ENCODE results near the gene OPCML.

Gene OPCML

DNA sequence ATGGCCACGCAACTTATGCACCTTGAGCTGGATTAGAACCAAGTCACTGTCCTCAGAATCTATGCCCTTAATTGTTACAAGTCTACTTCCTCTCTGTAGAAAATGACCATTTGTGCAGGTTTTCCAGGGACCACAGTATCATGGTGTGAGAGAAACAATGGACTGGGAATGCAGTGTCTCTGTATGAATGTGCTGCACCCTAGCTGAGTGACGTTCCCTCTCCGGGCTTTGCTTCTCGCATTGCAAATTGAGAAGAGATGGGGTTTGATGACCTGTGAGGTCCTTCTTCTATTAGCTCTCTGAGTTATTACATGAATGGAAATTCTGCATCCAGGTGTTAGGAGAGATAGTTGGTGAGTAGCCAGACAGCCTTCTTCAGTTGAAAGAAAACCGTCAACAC, 1109.6 kb downstream of the OPCML start:
- no peaks in the 10 kb centered on the region for H3K36me3 ChIP-seq (replicated peaks in 1 of 2; ENCODE audit: control insufficient read depth in 2 of 2, insufficient read depth in 2 of 2, low read length in 2 of 2)
- H3K4ac ChIP-seq (ENCODE audit: low read length), result no peak overlapping the region
- no peak overlapping the region for H2BK120ac ChIP-seq (ENCODE audit: low read depth, low read length)
- no peaks in the 10 kb centered on the region for H3K79me1 ChIP-seq (ENCODE audit: low read depth, low read length)
- H3K4me1 ChIP-seq (ENCODE audit: control insufficient read depth in 2 of 2, insufficient read depth in 1 of 2, low read depth in 1 of 2, low read length in 2 of 2), result peaks cover 0 to 2% of the 10 kb centered on the region in 2 donors
- no peak overlapping the region for H3K14ac ChIP-seq (ENCODE audit: low read length)
- H2BK5ac ChIP-seq (ENCODE audit: low read length), result no peak overlapping the region
- H3K4me3 ChIP-seq (ENCODE audit: low read length in 2 of 2), result no peak overlapping the region
- H3K27ac ChIP-seq (replicated peaks; ENCODE audit: low read length), result no peak overlapping the region
- DNase-seq (ENCODE audit: low spot score), result no peak
- H2BK12ac ChIP-seq (ENCODE audit: low read length), result no peak overlapping the region
- H3K4me2 ChIP-seq (ENCODE audit: insufficient read depth, low read length, poor library complexity, severe bottlenecking), result no peak overlapping the region
- no peaks in the 10 kb centered on the region for H3K9me3 ChIP-seq (replicated peaks in 1 of 2; ENCODE audit: control insufficient read depth in 2 of 2, insufficient read depth in 1 of 2, low read depth in 1 of 2, low read length in 2 of 2)
- no peak overlapping the region for H4K91ac ChIP-seq (ENCODE audit: low read depth, low read length, poor library complexity)
- H2BK15ac ChIP-seq (ENCODE audit: low read length), result no peak overlapping the region
- no peak overlapping the region for H3K23ac ChIP-seq (ENCODE audit: low read depth, low read length, poor library complexity)
- H3K27me3 ChIP-seq (ENCODE audit: control insufficient read depth in 3 of 3, insufficient read depth in 3 of 3, low read depth in 1 of 3, low read length in 3 of 3), result no peaks in the 10 kb centered on the region
- no CpG with 5 or more reads among the region's 5 CpGs for WGBS, 2 donors (ENCODE audit: extremely low coverage in 2 of 2, insufficient read length in 2 of 2, insufficient replicate concordance in 1 of 2)
- no peak overlapping the region for H2AFZ ChIP-seq (ENCODE audit: low read length)
- H3K9ac ChIP-seq (ENCODE audit: low read depth, low read length, poor library complexity), result no peak overlapping the region
- H4K8ac ChIP-seq (ENCODE audit: low read depth, low read length), result no peak overlapping the region
- no peak overlapping the region for H2AK5ac ChIP-seq (ENCODE audit: low read depth, low read length)
- H3K18ac ChIP-seq (ENCODE audit: low read length), result no peak overlapping the region

DNA sequence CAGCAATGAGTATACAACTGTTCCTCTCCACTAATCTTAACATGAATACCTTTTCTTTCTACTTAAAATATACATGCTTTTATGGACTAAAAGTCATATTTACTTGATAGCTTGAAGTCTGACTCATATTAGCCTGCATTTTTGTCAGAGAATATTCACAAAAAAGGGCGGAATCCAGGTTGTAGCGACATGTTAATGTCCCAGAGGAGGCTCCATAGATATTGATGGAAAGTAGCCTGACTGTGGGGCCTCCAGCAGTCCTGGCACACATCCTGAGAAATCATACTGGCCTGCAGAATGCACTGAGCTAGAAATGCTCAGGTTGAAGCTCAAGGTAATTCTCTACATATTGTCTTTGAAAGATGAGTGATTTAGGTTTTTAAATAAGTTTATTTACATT, 1110.7 kb downstream of the OPCML start:
- H3K9me3 ChIP-seq (replicated peaks in 1 of 2; ENCODE audit: control insufficient read depth in 2 of 2, insufficient read depth in 1 of 2, low read depth in 1 of 2, low read length in 2 of 2), result no peaks in the 10 kb centered on the region
- peaks cover 0 to 2% of the 10 kb centered on the region in 2 donors for H3K4me1 ChIP-seq (ENCODE audit: control insufficient read depth in 2 of 2, insufficient read depth in 1 of 2, low read depth in 1 of 2, low read length in 2 of 2)
- no peak overlapping the region for H3K23ac ChIP-seq (ENCODE audit: low read depth, low read length, poor library complexity)
- DNase-seq (ENCODE audit: low spot score), result no peak
- no peak overlapping the region for H4K91ac ChIP-seq (ENCODE audit: low read depth, low read length, poor library complexity)
- no peak overlapping the region for H2BK15ac ChIP-seq (ENCODE audit: low read length)
- H3K18ac ChIP-seq (ENCODE audit: low read length), result no peak overlapping the region
- no peak overlapping the region for H2AK5ac ChIP-seq (ENCODE audit: low read depth, low read length)
- no peak overlapping the region for H3K4me3 ChIP-seq (ENCODE audit: low read length in 2 of 2)
- no peak overlapping the region for H4K8ac ChIP-seq (ENCODE audit: low read depth, low read length)
- no peaks in the 10 kb centered on the region for H3K27me3 ChIP-seq (ENCODE audit: control insufficient read depth in 3 of 3, insufficient read depth in 3 of 3, low read depth in 1 of 3, low read length in 3 of 3)
- H3K4me2 ChIP-seq (ENCODE audit: insufficient read depth, low read length, poor library complexity, severe bottlenecking), result no peak overlapping the region
- no CpG with 5 or more reads among the region's 2 CpGs for WGBS, 2 donors (ENCODE audit: extremely low coverage in 2 of 2, insufficient read length in 2 of 2, insufficient replicate concordance in 1 of 2)
- no peak overlapping the region for H3K14ac ChIP-seq (ENCODE audit: low read length)
- no peak overlapping the region for H2BK120ac ChIP-seq (ENCODE audit: low read depth, low read length)
- no peak overlapping the region for H3K4ac ChIP-seq (ENCODE audit: low read length)
- no peaks in the 10 kb centered on the region for H3K79me1 ChIP-seq (ENCODE audit: low read depth, low read length)
- no peak overlapping the region for H2BK5ac ChIP-seq (ENCODE audit: low read length)
- H3K27ac ChIP-seq (replicated peaks; ENCODE audit: low read length), result no peak overlapping the region
- no peak overlapping the region for H2AFZ ChIP-seq (ENCODE audit: low read length)
- no peak overlapping the region for H2BK12ac ChIP-seq (ENCODE audit: low read length)
- no peak overlapping the region for H3K9ac ChIP-seq (ENCODE audit: low read depth, low read length, poor library complexity)
- no peaks in the 10 kb centered on the region for H3K36me3 ChIP-seq (replicated peaks in 1 of 2; ENCODE audit: control insufficient read depth in 2 of 2, insufficient read depth in 2 of 2, low read length in 2 of 2)

DNA sequence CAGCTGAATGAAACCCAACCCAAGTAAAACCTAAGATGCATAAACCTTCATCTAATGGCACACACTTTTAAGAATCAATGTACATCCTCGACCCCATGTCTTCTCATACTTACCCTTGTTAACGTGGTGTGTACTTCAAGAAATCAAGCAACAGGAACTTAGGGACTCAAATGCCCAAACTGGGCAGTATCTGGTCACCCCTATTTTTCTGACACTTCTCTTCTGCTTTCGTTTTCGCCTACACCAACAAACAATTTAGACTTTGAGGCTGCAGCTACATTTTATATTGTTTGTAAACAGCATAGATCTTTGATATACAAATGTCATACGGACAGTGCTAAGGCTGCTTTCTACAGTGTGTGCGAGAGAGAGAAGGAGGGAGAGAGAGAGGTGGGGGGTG, 1117.8 kb downstream of the OPCML start:
- Histone ChIP-seq H3K4me2 (ENCODE audit: insufficient read depth, low read length, poor library complexity, severe bottlenecking) (no peak overlapping the region), H2BK120ac (ENCODE audit: low read depth, low read length) (no peak overlapping the region), H3K9ac (ENCODE audit: low read depth, low read length, poor library complexity) (no peak overlapping the region), H3K4me1 (ENCODE audit: control insufficient read depth in 2 of 2, insufficient read depth in 1 of 2, low read depth in 1 of 2, low read length in 2 of 2) (no peaks in the 10 kb centered on the region), H2AFZ (ENCODE audit: low read length) (no peak overlapping the region), H3K36me3 (replicated peaks in 1 of 2; ENCODE audit: control insufficient read depth in 2 of 2, insufficient read depth in 2 of 2, low read length in 2 of 2) (no peaks in the 10 kb centered on the region), H3K4ac (ENCODE audit: low read length) (no peak overlapping the region), H4K91ac (ENCODE audit: low read depth, low read length, poor library complexity) (no peak overlapping the region), H3K4me3 (ENCODE audit: low read length in 2 of 2) (no peak overlapping the region), H3K79me1 (ENCODE audit: low read depth, low read length) (no peaks in the 10 kb centered on the region), H3K18ac (ENCODE audit: low read length) (no peak overlapping the region), H3K9me3 (replicated peaks in 1 of 2; ENCODE audit: control insufficient read depth in 2 of 2, insufficient read depth in 1 of 2, low read depth in 1 of 2, low read length in 2 of 2) (no peaks in the 10 kb centered on the region), H3K14ac (ENCODE audit: low read length) (no peak overlapping the region), H2BK15ac (ENCODE audit: low read length) (no peak overlapping the region), H3K27ac (replicated peaks; ENCODE audit: low read length) (no peak overlapping the region), H2BK5ac (ENCODE audit: low read length) (no peak overlapping the region), H2BK12ac (ENCODE audit: low read length) (no peak overlapping the region), H2AK5ac (ENCODE audit: low read depth, low read length) (no peak overlapping the region), H3K23ac (ENCODE audit: low read depth, low read length, poor library complexity) (no peak overlapping the region), H3K27me3 (ENCODE audit: control insufficient read depth in 3 of 3, insufficient read depth in 3 of 3, low read depth in 1 of 3, low read length in 3 of 3) (peaks cover 0 to 4% (median 0%) of the 10 kb centered on the region in 3 experiments), H4K8ac (ENCODE audit: low read depth, low read length) (no peak overlapping the region)
- no CpG with 5 or more reads among the region's 6 CpGs for WGBS, 2 donors (ENCODE audit: extremely low coverage in 2 of 2, insufficient read length in 2 of 2, insufficient replicate concordance in 1 of 2)
- no peak for DNase-seq (ENCODE audit: low spot score)

DNA sequence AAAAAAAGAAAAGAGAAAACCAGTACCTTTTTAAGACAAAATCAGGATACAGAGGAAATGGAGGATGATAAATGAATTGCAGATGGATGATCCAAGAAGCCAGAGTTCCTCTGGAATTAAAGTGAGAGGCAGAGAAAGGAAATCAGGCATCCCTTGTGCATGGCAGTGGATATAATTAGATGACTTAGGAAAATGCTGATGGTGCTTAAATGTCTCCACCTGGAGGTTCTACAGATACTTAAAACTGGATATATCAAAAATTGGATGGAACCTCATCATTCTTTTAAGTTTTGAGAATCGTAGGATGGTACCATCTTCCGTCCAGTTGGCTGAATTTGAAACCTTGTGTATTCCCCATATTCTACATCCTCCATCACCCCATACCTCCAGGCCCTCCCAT, 1121.9 kb downstream of the OPCML start:
- H3K79me1 ChIP-seq (ENCODE audit: low read depth, low read length), result no peaks in the 10 kb centered on the region
- no peak overlapping the region for H2BK120ac ChIP-seq (ENCODE audit: low read depth, low read length)
- no peak for DNase-seq (ENCODE audit: low spot score)
- H2BK15ac ChIP-seq (ENCODE audit: low read length), result no peak overlapping the region
- H3K14ac ChIP-seq (ENCODE audit: low read length), result no peak overlapping the region
- H3K18ac ChIP-seq (ENCODE audit: low read length), result no peak overlapping the region
- no peak overlapping the region for H3K9ac ChIP-seq (ENCODE audit: low read depth, low read length, poor library complexity)
- no peak overlapping the region for H3K23ac ChIP-seq (ENCODE audit: low read depth, low read length, poor library complexity)
- no peaks in the 10 kb centered on the region for H3K4me1 ChIP-seq (ENCODE audit: control insufficient read depth in 2 of 2, insufficient read depth in 1 of 2, low read depth in 1 of 2, low read length in 2 of 2)
- no peak overlapping the region for H3K4ac ChIP-seq (ENCODE audit: low read length)
- H3K27me3 ChIP-seq (ENCODE audit: control insufficient read depth in 3 of 3, insufficient read depth in 3 of 3, low read depth in 1 of 3, low read length in 3 of 3), result peaks cover 0 to 4% (median 0%) of the 10 kb centered on the region in 3 experiments
- no peak overlapping the region for H2BK12ac ChIP-seq (ENCODE audit: low read length)
- no peak overlapping the region for H3K27ac ChIP-seq (replicated peaks; ENCODE audit: low read length)
- no CpG with 5 or more reads among the region's 2 CpGs for WGBS, 2 donors (ENCODE audit: extremely low coverage in 2 of 2, insufficient read length in 2 of 2, insufficient replicate concordance in 1 of 2)
- no peak overlapping the region for H3K4me2 ChIP-seq (ENCODE audit: insufficient read depth, low read length, poor library complexity, severe bottlenecking)
- no peak overlapping the region for H2AK5ac ChIP-seq (ENCODE audit: low read depth, low read length)
- no peak overlapping the region for H3K4me3 ChIP-seq (ENCODE audit: low read length in 2 of 2)
- no peaks in the 10 kb centered on the region for H3K36me3 ChIP-seq (replicated peaks in 1 of 2; ENCODE audit: control insufficient read depth in 2 of 2, insufficient read depth in 2 of 2, low read length in 2 of 2)
- H2AFZ ChIP-seq (ENCODE audit: low read length), result no peak overlapping the region
- H4K91ac ChIP-seq (ENCODE audit: low read depth, low read length, poor library complexity), result no peak overlapping the region
- H3K9me3 ChIP-seq (replicated peaks in 1 of 2; ENCODE audit: control insufficient read depth in 2 of 2, insufficient read depth in 1 of 2, low read depth in 1 of 2, low read length in 2 of 2), result no peaks in the 10 kb centered on the region
- no peak overlapping the region for H2BK5ac ChIP-seq (ENCODE audit: low read length)
- no peak overlapping the region for H4K8ac ChIP-seq (ENCODE audit: low read depth, low read length)
